ENCODE measurements around the gene OVAAL.

OVAAL gene

GRCh38 chr1:180571060-180571831, 12.5 kb downstream of the OVAAL start:
- DNase-seq, result peak; percentile 53

- peak; percentile 38 for DNase-seq
These were observed 13.3 kb downstream of the OVAAL start for GRCh38 chr1:180571832-180572636.

GRCh38 chr1:180572760-180573159, 14.0 kb downstream of the OVAAL start:
- peak; percentile 22 for DNase-seq

- DNase-seq, result no peak
These were observed 15.4 kb downstream of the OVAAL start for GRCh38 chr1:180574031-180574713.

- DNase-seq, result no peak
These were observed 18.6 kb downstream of the OVAAL start for GRCh38 chr1:180577361-180577760.

- peak; percentile 5 for DNase-seq
These were observed 21.3 kb downstream of the OVAAL start for GRCh38 chr1:180579961-180580611.

- peak; percentile 33 for DNase-seq
These were observed 22.9 kb downstream of the OVAAL start for GRCh38 chr1:180581635-180582039.

- DNase-seq, result no peak
These were observed 26.1 kb downstream of the OVAAL start for GRCh38 chr1:180584869-180585268.

- DNase-seq, result no peak
These were observed 27.2 kb downstream of the OVAAL start for GRCh38 chr1:180585994-180586359.

GRCh38 chr1:180586671-180587155, 27.9 kb downstream of the OVAAL start:
- DNase-seq, result no peak

- no peak for DNase-seq
These were observed 29.4 kb downstream of the OVAAL start for GRCh38 chr1:180588121-180588520.

- DNase-seq, result no peak
These were observed 32.1 kb downstream of the OVAAL start for GRCh38 chr1:180590889-180591288.

GRCh38 chr1:180593382-180593781, 34.6 kb downstream of the OVAAL start:
- no peak for DNase-seq

GRCh38 chr1:180594723-180595122, 36.0 kb downstream of the OVAAL start:
- no peak for DNase-seq

- no peak for DNase-seq
These were observed 37.2 kb downstream of the OVAAL start for GRCh38 chr1:180595966-180596365.

- DNase-seq, result no peak
These were observed 38.8 kb downstream of the OVAAL start for GRCh38 chr1:180597520-180597919.

GRCh38 chr1:180598333-180598974, 39.7 kb downstream of the OVAAL start:
- no peak for DNase-seq

GRCh38 chr1:180600343-180600742, 41.6 kb downstream of the OVAAL start:
- no peak for DNase-seq

GRCh38 chr1:180601512-180601911, 42.7 kb downstream of the OVAAL start:
- no peak for DNase-seq

GRCh38 chr1:180603223-180603849, 44.6 kb downstream of the OVAAL start:
- no peak for DNase-seq

- DNase-seq, result no peak
These were observed 45.1 kb downstream of the OVAAL start for GRCh38 chr1:180603850-180604226.

GRCh38 chr1:180606155-180606554, 47.4 kb downstream of the OVAAL start:
- DNase-seq, result no peak

Measured in suppressor macrophage treated with lipopolysaccharide for 4 hours (primary cell).